CD4-positive, alpha-beta memory T cell (primary cell): Measurements from ENCODE around the gene GOLGA8J. TPM values are rescaled to one million over a fixed set of nuclear protein-coding genes. Genes with fewer than 3 reads are reported as not detected.
"Not testable (repeated sequence)": the region's sequence is repeated elsewhere in the genome, so short reads cannot be mapped to it uniquely, and the experiment has no call there.

ENCODE experiments used
- CTCF ChIA-PET: fragments of 350-600 bp; sonication (Branson Sonifier 250); formaldehyde crosslinking; loops from one replicate; lab custom pipeline; 2021; ENCODE audit warnings: inconsistent platforms; ENCODE audit not compliant: partially characterized antibody; lab: Charles Lee
- POLR2A ChIA-PET: fragments of 350-600 bp; sonication (Branson Sonifier 250); formaldehyde crosslinking; loops from one replicate; lab custom pipeline; 2021; ENCODE audit not compliant: partially characterized antibody; lab: Charles Lee
- DNase-seq, 5 donors: peaks; one replicate each; pipeline versions ENCODE4 v3.0.0 to v3.0.0-alpha.2; 2020 to 2022; ENCODE audit warnings: mixed read lengths in 1 of 5
- H3K27ac ChIP-seq: one replicate; pipeline ENCODE4 v1.7.0; 2013; ENCODE audit warnings: low read depth, low read length
- H3K27me3 ChIP-seq: 2 replicates; pipeline ENCODE4 v1.7.0; 2013; ENCODE audit warnings: mild to moderate bottlenecking, low read length, moderate library complexity; ENCODE audit not compliant: insufficient read depth
- H3K36me3 ChIP-seq: 2 replicates; pipeline ENCODE4 v1.7.0; 2013; ENCODE audit warnings: mild to moderate bottlenecking, low read length, moderate library complexity; ENCODE audit not compliant: insufficient read depth
- H3K4me1 ChIP-seq: 2 replicates; pipeline ENCODE4 v1.7.0; 2013; ENCODE audit warnings: mild to moderate bottlenecking, low read length, moderate library complexity; ENCODE audit not compliant: insufficient read depth
- H3K4me3 ChIP-seq, 2 donors: one replicate each; pipeline ENCODE4 v1.7.0; 2013; ENCODE audit warnings: low read length in 2 of 2, mild to moderate bottlenecking in 1 of 2
- H3K9me3 ChIP-seq, 2 donors: one replicate each; pipeline ENCODE4 v1.7.0; 2013; ENCODE audit warnings: low read length in 2 of 2, control low read depth in 1 of 2; ENCODE audit not compliant: control insufficient read depth in 1 of 2
- H3K27ac Mint-ChIP-seq, 7 donors: one replicate each; pipeline ENCODE4 v1.8.0; 2020 to 2021; ENCODE audit warnings: mixed read lengths in 7 of 7, mild to moderate bottlenecking in 6 of 7, inconsistent platforms in 3 of 7, moderate library complexity in 3 of 7
- H3K27me3 Mint-ChIP-seq, 2 donors: one replicate each; pipeline ENCODE4 v1.8.0; 2020 to 2021; ENCODE audit warnings: mixed read lengths in 2 of 2
- H3K36me3 Mint-ChIP-seq, 2 donors: one replicate each; pipeline ENCODE4 v1.8.0; 2020 to 2021; ENCODE audit warnings: mixed read lengths in 2 of 2, inconsistent platforms in 1 of 2, mild to moderate bottlenecking in 1 of 2
- H3K4me1 Mint-ChIP-seq, 4 donors: one replicate each; pipeline ENCODE4 v1.8.0; 2020 to 2021; ENCODE audit warnings: mixed read lengths in 4 of 4, mild to moderate bottlenecking in 1 of 4
- H3K4me3 Mint-ChIP-seq, 8 donors: one replicate each; pipeline ENCODE4 v1.8.0; 2020 to 2021; ENCODE audit warnings: mixed read lengths in 8 of 8, mild to moderate bottlenecking in 7 of 8, moderate library complexity in 6 of 8, inconsistent platforms in 3 of 8
- H3K9me3 Mint-ChIP-seq, 8 donors: one replicate each; pipeline ENCODE4 v1.8.0; 2020 to 2021; ENCODE audit warnings: mixed read lengths in 8 of 8, mild to moderate bottlenecking in 5 of 8, inconsistent platforms in 3 of 8, moderate library complexity in 1 of 8
- intact Hi-C: fragments of 100-400 bp; cut with micrococcal nuclease; formaldehyde crosslinking; loops from one replicate; pipeline ENCODE4 v1.15.1; 2023
- polyA plus RNA-seq, 2 donors: library from polyadenylated mRNA; unstranded; fragments of 300-500 nt; fragmentation: Illumina TruSeq; gene quantifications; one replicate each; pipeline ENCODE4 v1.2.3, GENCODE V29; 2021
- total RNA-seq, 2 experiments: library from RNA; stranded (reverse); gene quantifications; one replicate each; pipeline ENCODE4 v1.2.3, GENCODE V29; 2021

GOLGA8J gene
- total and polyA plus RNA-seq, 4 experiments from 2014 or later, result 0.20 TPM; not detected in 3

- H3K4me1 ChIP-seq, H3K4me3 Mint-ChIP-seq, H3K36me3 Mint-ChIP-seq, H3K27me3 ChIP-seq, H3K27ac Mint-ChIP-seq, H3K27me3 Mint-ChIP-seq, H3K9me3 ChIP-seq, H3K4me3 ChIP-seq, POLR2A ChIA-PET, DNase-seq, H3K9me3 Mint-ChIP-seq, intact Hi-C loops, H3K27ac ChIP-seq, H3K4me1 Mint-ChIP-seq, H3K36me3 ChIP-seq, CTCF ChIA-PET: not testable (repeated sequence)
Observed at GRCh38 chr15:30080816-30081215, 1.9 kb upstream of the GOLGA8J start.

DNA sequence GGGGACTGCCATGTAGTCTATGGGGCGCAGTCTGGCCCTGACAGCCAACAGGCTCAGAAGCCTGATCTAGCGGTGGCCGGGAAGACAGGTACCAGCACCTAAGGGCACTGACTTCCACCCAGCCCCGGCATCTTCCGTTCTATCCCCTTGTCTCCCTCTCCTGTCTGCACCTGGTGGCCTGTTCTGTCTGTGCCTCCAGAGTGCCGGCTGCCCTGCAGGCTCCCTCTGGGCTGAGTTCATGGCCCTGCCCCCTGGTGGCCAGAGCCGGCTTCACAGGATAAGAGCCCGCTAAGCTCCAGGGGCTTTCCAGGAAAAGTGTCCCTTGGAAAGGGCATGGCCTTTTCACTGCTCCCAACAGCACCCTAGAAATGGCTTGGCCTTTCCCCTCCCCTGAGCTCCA lies 15.1 kb downstream of the GOLGA8J start:
- not testable (repeated sequence) for H3K27me3 ChIP-seq, H3K4me1 Mint-ChIP-seq

DNA sequence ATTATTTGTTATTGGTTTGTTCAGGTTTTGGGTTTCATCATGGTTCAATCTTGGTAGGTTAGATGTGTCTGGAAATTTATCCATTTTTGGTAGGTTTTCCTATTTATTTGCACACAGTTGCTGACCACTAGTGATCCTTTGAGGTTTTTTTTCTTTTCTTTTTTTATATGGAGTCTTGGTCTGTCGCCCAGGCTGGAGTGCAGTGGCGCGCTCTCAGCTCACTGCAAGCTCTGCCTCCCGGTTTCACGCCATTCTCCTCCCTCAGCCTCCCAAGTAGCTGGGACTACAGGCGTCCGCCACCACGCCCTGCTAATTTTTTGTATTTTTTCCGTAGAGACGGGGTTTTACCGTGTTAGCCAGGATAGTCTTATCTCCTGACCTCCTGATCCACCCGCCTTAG lies 20.1 kb downstream of the GOLGA8J start:
- CTCF ChIA-PET, H3K4me3 Mint-ChIP-seq, H3K9me3 Mint-ChIP-seq: not testable (repeated sequence)

More for the DNA sequence above, 15.1 kb downstream of the GOLGA8J start:
- POLR2A ChIA-PET, H3K27ac Mint-ChIP-seq, H3K36me3 Mint-ChIP-seq, H3K4me3 ChIP-seq, CTCF ChIA-PET, H3K4me1 ChIP-seq, DNase-seq, H3K27me3 Mint-ChIP-seq, H3K36me3 ChIP-seq, H3K9me3 ChIP-seq, H3K27ac ChIP-seq, H3K9me3 Mint-ChIP-seq, H3K4me3 Mint-ChIP-seq, intact Hi-C loops: not testable (repeated sequence)

GRCh38 chr15:30103941-30104507 lies 21.3 kb downstream of the GOLGA8J start:
- CTCF ChIA-PET, H3K4me1 ChIP-seq, intact Hi-C loops, H3K27me3 Mint-ChIP-seq, H3K27me3 ChIP-seq, POLR2A ChIA-PET, H3K9me3 ChIP-seq, H3K9me3 Mint-ChIP-seq, H3K4me1 Mint-ChIP-seq, DNase-seq, H3K36me3 ChIP-seq, H3K27ac ChIP-seq, H3K27ac Mint-ChIP-seq, H3K4me3 ChIP-seq, H3K36me3 Mint-ChIP-seq: not testable (repeated sequence)
- peak overlapping the region in 1 of 8 donors; percentile 26 for H3K4me3 Mint-ChIP-seq

More for the DNA sequence above, 20.1 kb downstream of the GOLGA8J start:
- H3K36me3 Mint-ChIP-seq, intact Hi-C loops, H3K4me1 Mint-ChIP-seq, H3K36me3 ChIP-seq, H3K27ac Mint-ChIP-seq, H3K4me1 ChIP-seq, POLR2A ChIA-PET, H3K27me3 Mint-ChIP-seq, H3K27ac ChIP-seq, H3K27me3 ChIP-seq, H3K9me3 ChIP-seq, DNase-seq, H3K4me3 ChIP-seq: not testable (repeated sequence)

- POLR2A ChIA-PET, H3K27me3 Mint-ChIP-seq, H3K9me3 ChIP-seq, H3K36me3 Mint-ChIP-seq, H3K4me3 ChIP-seq, H3K27ac ChIP-seq, H3K4me1 Mint-ChIP-seq, H3K27me3 ChIP-seq, intact Hi-C loops, CTCF ChIA-PET, H3K4me3 Mint-ChIP-seq, H3K4me1 ChIP-seq, H3K27ac Mint-ChIP-seq, DNase-seq, H3K9me3 Mint-ChIP-seq, H3K36me3 ChIP-seq: not testable (repeated sequence)
Observed at GRCh38 chr15:30110591-30110990, 27.8 kb downstream of the GOLGA8J start.

DNA sequence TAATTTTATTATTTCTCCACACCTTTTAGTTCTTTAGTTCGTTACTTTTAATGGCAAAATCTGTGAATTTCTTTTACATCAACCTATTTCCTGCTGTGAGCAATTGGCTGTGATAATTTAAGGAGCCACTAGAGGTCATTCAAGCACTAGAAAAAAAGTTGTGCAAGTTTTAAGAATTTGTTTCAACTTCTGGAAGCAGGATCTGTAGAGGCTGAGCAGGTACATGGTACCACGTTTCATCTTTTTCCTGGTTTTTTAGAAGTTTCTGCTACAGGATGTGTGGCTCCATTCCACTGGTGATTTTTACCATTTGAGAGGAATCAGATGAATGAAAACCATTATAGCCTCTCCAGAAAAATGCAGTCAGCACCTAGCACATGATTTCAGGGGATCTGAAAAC lies 47.3 kb downstream of the GOLGA8J start:
- H3K27me3 Mint-ChIP-seq, H3K36me3 Mint-ChIP-seq, H3K9me3 ChIP-seq, H3K9me3 Mint-ChIP-seq, intact Hi-C loops, H3K4me1 ChIP-seq, H3K27ac ChIP-seq, H3K4me3 Mint-ChIP-seq, H3K4me3 ChIP-seq, H3K4me1 Mint-ChIP-seq, H3K27ac Mint-ChIP-seq, H3K36me3 ChIP-seq, CTCF ChIA-PET, POLR2A ChIA-PET, H3K27me3 ChIP-seq: not testable (repeated sequence)
- DNase-seq, result peak in 4 of 5 donors; percentile 1 to 30 (median 23)

GRCh38 chr15:30134751-30135150 lies 52.0 kb downstream of the GOLGA8J start, which contains the start of gene GOLGA8T:
Gene GOLGA8T (plus strand): TSS chr15:30135051. CDS start chr15:30135149, 98 bp downstream.
- intact Hi-C loops, H3K36me3 Mint-ChIP-seq: not testable (repeated sequence)

More at GRCh38 chr15:30134751-30135150, 52.0 kb downstream of the GOLGA8J start, which contains the start of gene GOLGA8T:
- H3K9me3 Mint-ChIP-seq, CTCF ChIA-PET, H3K27ac ChIP-seq, DNase-seq, H3K27me3 ChIP-seq, H3K36me3 ChIP-seq, H3K4me1 Mint-ChIP-seq, H3K4me3 Mint-ChIP-seq, H3K27ac Mint-ChIP-seq, H3K27me3 Mint-ChIP-seq, H3K9me3 ChIP-seq, H3K4me1 ChIP-seq, H3K4me3 ChIP-seq, POLR2A ChIA-PET: not testable (repeated sequence)
